Middle frontal gyrus (tissue), 1 donor: Measurements from ENCODE around the gene CC2D1A.

Experiments
- DNase-seq: peaks from one replicate; pipeline ENCODE4 v3.0.0-alpha.2; 2015; ENCODE audit warnings: low spot score; ENCODE audit errors: extremely low spot score

The CC2D1A gene

DNA sequence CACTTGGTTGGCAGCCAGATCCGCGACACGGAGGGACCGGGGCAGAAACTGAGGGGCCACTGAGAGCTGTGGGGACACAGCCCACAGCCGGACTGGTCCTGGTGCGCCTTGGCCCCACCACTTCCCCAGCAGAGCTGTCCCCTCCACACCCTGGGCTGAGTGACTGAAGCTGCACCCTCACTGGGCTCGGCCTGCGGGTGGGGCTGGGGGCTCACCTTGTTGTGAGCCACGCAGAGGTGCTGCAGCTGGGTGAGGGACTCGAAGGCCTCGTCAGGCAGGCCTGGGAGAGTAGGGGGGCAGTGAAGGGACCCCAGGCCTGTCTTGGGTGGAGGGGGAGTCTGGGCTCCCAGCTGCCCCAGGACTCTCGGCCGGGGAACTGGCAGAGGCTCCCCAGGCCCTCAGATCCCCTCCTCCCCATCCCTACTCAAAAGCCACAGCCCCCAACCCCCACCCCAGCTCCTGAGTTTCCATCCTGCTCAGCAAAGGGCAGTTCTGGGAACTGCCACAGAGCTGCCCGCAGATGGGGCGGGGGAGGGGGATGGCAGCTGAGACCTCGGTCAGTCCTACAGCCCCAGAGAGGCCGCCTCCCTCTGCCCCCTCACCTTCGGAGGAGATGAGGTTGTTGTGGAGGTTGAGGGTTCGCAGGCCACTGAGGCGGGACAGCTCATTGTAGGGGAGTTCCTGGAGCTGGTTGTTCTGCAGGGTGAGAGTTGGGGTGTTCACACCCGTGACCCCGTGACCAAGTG is 29.9 kb downstream of the CC2D1A start:
- DNase-seq = no peak

DNA sequence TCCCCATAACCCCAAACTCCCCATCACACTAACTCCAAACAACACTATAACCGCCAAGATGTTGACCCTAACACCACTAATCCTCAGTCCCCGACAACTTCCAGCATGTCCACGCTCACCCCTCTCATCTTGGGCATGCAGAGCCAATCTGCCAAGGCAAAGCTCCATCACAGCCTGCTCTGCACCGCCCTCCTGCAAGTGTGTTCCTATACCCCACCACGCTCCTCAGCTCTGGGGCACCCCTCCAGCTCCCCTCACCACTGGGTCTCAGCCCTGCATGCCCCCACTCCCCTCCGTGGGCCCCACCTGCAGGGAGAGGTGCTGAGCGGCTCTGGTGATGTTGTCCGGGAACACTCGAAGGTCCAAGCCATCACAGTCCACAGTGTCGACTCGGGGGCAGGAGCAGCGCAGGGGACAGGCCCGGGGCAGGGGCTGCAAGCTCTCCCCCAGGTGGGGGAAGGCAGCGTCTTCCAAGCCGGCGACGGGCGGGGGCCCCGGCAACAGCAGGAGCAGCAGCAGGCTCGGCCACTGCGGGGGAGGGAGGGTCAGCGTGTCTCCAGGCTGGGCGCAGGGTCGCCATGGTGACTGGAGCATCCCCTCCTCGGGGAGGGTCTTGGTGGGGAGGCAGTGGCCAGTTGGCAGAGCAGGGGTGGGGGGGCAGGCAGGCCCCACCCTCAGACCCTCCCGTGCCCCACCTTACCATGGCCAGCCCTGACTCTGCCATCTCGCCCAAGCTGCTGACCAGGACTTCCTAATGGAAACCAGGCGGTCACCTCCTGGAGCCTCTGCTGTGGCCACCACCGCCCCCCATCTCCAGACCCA is 31.7 kb downstream of the CC2D1A start:
- no peak for DNase-seq

DNA sequence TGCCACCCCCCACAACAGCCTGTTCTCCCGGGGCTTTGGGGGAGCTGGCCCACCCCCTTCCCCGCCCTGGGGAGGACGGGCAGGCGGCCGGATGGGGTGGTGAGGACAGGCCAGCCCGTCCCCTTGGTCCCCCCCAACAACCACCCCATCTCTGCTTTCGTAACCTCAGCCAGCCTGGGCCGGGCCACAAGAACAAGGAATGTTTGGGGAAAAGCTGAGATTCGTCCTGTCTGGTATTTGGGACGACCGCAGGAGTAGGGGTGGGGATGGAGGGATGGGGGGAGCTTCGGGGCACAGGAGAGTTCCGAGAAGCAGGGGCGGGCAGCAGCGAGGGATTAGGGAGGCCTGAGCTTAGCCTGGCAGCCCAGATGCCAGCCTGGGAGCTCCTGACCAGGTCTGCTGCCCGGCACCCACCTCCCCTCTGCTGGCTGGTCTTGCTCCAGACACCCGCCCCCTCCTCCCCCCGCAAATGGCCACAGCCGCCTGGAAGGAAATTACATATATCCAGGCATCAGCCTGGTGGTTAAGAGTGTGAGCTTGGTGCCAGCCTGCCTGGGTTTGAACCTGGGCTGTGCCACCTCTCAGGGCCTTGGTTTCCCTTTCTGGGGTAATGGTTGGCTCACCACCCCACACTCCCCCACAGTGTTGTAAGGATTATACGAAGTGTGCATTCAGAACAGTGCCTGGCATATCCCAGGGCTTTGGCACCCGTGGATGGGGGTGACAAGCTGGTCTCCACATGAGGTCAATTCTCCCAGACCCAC is 32.5 kb downstream of the CC2D1A start, which contains the start of gene PODNL1:
Gene PODNL1 (minus strand): TSS at position 117 of the 764 bp plus-strand sequence. CDS start 236 bp downstream, outside the sequence.
- DNase-seq = no peak

DNA sequence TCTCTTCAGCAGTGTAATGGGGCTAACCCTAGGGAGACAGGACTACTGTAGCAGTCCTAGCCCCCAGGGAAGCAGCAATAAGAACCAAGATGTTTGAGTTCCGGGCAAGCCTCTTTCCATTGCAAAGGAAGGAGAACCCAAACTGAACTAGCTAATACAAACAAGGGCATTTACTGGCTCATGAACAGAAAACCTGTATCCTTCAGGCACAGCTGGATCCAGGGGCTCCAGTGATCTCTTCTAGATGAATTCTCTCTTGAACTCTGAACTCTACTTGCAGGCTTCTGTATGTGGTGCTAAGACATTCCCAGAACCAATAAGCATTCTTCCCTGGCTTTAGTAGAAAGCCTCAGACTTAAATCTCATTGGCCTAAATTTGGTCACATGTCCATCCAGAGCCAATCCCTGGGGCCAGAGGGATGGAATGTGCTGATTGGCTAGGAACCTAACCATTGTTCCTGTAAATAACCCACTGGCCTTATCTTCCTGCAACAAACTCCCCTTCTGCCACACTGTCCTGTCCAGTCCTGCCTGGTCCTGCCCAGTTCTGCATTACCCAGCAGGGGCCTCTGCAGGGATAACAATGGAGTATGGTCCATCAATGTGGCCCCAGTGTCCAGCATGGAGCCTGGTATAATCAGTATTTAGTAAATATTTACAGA is 36.2 kb downstream of the CC2D1A start:
- DNase-seq = no peak

DNA sequence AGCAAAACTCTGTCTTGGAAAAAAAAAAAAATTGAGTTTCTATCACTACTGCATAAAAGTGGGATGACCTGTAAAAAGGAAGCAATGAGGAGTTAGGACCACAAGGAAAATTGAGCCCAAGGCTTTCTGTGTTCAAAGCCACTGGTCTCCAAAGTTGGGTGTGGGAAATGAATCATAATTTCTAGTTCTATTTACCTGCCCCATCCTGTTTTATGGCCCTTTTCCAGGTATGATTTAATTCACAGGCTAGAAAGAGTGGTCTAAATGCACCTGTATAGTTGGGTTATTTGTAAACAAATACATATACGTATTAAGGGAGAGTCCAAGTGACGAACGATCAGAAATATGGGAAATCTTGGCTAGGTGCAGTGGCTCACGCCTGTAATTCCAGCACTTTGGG is 40.4 kb downstream of the CC2D1A start:
- no peak for DNase-seq

DNA sequence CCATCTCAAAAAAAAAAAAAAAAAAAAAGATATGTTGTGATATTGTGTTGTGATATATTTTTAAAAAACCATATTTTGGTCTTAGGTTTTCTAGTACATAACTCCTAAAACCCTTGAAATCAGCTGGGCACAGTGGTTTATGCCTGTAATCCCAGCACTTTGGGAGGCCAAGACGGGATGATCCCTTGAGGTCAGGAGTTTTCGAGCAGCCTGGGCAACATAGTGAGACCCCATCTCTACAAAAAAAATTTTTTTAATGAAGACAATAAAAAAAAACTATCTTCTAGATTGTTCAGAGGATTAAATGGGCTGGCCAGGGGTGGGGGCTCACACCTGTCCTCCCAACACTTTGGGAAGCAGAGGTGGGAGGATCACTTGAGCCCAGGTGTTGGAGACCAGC is 45.0 kb downstream of the CC2D1A start:
- no peak for DNase-seq

DNA sequence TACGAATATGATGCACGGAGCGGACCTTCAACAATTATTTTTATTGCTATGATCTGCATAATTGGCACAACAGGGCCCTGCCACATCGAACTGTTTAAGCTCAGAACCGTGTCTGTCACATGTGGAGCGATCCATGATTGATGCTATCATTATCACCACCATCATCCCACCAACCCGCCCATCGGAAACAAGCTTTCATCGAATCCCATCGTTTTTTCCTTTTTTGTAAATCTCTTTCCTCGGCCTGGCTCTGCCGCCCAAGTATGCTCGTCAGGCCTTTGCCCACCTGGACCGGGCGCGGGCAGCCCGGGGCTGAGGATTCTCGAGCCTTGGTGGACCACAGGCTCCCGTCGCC is 45.8 kb downstream of the CC2D1A start:
- no peak for DNase-seq

DNA sequence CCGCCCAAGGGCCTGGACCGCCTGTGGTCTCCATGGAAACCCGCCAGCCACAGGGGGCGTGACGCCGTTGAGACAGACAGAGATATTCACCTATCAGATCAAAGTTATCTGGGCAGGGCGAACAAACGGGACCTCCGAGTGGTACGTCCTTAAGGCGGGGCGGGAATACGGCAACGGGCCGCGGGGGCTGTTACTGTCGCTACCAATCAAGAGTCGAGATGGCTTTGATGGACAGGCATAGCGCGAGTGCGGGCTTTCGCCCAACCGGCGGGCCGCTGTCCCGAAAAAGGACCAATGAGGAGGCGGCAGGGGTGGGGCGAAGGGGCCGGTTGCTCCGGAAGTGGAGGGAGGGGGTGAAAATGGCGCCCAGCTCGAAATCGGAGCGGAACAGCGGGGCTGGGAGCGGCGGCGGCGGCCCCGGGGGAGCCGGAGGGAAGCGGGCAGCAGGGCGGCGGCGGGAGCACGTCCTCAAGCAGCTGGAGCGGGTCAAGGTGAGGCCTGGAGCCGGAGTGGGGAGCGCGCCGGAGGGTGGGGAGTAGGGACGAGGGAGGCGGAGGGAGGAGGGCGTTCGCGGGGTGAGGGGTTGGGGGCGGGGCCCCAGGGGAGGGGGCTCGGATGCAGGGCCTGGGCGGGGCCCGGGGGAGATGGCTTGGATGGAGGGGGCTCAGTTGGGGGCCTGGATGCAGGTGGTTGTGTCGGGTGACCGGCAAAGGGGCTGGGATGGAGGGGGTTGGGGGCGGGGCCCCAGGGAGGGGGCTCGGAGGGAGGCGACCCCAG is 46.3 kb downstream of the CC2D1A start, which contains the start of gene DCAF15:
Gene DCAF15 (plus strand): TSS at position 356 of the 777 bp plus-strand sequence. CDS start 4 bp downstream, at position 360.
- peak; percentile 95 for DNase-seq

DNA sequence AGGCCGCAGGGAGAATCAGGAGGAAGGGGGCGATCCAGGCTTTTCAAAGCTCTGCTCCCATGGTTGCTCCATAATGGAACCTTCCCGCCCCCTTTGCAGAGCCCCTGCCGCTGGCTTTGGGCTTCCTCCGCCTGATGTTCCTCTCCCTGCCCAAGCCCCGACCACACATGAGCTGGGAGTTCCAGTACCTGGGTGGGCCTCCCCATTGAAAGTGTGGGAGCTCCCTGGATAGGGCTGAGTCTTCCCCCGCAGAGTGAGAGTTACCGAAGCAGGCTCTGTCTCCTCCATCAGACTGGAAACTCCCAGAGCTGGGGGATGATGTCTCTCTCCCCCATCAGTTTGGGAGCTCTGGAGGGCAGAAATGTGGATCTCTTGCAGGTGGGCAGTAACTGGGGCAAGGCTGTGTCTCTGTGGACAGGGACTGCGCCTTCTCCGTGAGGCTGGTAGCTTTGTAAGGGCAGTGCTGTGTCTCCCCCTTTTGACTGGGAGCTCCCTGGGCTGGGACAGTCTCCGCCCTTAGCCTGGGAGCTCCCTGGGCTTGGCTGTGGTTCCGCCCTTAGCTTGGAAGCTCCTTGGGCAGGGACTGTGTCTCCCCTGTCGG is 47.0 kb downstream of the CC2D1A start:
- no peak for DNase-seq

DNA sequence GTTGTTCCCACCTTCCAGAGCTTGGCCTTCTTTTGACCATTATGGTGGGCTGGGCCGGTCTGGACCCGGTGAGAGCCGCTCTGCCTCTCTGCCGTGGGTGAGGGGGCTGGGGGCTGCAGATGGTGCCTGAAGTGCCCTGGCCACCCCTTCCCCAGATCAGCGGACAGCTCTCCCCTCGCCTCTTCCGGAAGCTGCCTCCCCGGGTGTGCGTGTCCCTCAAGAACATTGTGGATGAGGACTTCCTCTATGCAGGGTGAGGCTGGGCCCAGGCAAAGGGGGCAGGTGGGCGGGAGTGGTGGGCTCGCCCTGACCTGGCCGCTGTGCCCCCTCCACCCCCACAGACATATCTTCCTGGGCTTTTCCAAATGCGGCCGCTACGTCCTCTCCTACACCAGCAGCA is 48.2 kb downstream of the CC2D1A start:
- no peak for DNase-seq

DNA sequence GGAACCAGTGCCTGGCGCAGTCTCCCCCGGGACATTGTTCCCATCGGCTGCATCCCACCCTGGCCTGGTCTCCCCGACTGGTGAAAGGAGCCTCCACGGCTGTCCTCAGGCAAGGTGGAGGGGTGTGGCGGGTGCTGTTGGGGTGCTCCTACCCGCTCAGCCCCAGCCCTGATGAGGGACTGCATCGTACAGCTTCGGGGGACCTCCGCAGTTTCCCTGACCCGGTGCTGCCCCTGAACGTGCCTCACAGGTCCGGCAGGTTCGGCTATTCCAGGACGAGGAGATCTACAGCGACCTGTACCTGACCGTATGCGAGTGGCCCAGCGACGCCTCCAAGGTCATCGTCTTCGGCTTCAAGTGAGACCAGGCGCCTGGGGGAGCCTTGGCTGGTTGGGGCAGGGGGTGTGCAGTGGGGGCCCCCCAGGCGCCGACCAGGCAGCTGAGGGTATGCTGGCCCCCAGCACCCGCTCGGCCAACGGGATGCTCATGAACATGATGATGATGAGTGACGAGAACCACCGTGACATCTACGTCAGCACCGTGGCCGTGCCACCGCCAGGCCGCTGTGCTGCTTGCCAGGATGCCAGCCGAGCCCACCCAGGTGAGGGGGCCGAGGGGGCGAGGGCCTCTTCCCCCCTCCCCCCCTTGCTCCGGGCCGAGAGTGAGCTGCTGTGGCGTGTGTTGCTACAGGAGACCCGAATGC is 49.8 kb downstream of the CC2D1A start:
- DNase-seq = no peak

DNA sequence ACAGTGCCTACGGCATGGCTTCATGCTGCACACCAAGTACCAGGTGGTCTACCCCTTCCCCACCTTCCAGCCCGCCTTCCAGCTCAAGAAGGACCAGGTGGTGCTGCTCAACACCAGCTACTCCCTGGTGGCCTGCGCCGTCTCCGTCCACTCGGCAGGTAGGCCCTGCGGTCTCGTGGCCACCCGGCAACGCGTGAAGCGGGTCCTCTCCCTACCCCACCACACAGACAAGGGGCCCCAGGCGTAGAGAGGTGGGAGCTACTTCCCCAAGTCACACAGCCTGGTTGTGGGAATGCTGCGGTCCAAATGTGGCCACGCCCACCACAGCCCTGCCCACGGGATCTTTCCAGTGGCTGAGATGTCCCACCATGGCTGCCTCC is 50.4 kb downstream of the CC2D1A start:
- DNase-seq = no peak

DNA sequence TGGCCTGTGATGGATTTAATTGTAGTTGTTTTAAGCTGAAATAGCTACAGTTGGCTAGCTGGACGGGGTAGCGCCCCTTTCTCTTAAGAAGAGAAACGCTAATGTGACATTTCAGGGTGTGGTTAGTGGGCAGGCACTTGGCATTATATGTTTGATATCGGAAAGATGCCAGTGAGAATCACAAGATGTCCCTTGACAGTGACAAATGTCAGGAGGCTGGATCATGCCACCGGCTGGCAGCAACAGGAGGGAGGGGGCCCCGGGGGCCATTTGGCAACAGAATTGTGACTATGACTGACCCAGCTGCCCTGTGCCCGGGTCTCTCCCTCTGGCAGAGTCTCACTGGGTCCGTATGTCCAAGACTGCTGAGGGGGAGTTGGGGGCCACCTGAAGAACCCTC is 51.0 kb downstream of the CC2D1A start:
- no peak for DNase-seq

DNA sequence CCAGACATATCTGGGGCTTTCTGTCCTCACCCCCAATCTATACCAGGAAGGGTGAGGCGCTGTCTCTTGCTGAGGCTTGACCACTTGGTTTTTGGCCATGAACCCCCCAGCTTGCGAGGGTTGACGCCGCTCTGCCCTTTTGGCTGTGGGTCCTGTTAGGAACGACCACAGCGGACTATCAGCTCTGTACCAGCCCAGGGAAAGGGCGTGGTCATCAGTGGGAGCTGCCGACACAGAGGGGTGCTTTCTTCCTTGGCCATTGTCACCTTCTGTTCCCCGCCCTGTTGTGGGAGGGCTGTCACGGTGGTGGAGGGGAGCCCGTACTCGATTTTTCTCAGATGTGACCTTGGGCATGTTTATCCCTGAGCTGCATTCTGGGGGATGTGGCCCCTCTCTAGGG is 52.0 kb downstream of the CC2D1A start:
- no peak for DNase-seq

DNA sequence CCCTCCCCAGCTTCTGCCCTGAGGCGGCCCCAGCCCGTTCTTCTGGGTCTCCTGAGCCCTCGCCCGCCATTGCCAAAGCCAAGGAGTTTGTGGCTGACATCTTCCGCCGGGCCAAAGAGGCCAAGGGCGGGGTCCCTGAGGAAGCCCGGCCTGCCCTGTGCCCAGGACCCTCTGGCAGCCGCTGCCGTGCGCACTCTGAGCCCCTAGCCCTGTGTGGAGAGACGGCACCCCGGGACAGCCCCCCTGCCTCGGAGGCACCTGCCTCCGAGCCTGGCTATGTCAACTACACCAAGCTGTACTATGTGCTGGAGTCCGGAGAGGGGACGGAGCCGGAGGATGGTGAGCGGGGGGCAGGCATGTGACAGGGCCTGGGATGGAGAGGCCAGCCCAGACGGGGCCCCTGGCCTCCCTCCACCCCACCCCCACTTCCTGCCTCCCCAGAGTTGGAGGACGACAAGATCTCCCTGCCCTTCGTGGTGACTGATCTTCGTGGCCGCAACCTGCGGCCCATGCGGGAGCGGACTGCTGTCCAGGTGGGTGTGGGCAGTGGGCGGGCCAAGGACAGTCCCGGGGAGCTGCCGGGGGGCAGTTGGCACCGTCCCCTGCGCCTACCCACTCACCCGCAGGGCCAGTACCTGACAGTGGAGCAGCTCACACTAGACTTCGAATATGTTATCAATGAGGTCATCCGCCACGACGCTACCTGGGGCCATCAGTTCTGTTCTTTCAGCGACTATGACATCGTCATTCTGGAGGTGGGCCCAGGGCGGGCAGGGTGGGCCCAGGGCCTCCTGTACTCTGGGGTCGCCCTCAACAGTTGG is 53.4 kb downstream of the CC2D1A start:
- no peak for DNase-seq

DNA sequence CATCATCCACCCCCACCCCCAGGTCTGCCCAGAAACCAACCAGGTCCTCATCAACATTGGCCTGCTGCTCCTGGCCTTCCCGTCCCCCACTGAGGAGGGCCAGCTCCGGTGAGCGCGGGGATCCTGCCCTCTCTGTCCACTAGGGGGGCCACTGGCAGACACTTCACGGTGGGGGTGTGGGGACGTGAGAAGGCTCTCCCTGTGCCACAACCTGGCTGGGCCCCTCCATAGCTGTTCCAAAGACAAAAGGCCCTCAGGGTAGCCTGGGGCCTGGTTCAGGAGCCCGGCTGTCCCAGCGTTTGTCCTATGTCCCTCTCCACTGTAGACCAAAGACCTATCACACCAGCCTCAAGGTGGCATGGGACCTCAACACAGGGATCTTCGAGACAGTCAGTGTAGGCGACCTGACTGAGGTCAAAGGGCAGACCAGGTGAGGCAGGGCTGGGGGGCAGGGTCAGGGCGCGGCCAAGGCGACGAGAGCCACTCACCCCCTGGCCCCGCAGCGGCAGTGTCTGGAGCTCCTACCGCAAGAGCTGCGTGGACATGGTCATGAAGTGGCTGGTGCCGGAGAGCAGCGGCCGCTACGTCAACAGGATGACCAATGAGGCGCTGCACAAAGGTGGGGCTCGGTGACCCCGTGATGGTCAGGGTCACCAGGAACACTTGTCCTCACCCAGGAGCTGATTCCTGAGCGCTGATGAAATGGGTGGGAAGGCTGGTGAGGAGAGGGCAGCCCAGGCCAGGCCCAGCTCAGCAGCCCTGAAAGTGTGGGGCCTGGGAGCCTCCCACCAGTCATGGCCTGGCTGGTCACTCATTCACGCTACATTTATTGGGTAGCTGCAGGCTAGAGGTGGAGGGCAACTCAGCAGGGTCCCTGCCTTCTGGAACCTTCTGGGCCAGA is 54.2 kb downstream of the CC2D1A start:
- no peak for DNase-seq

DNA sequence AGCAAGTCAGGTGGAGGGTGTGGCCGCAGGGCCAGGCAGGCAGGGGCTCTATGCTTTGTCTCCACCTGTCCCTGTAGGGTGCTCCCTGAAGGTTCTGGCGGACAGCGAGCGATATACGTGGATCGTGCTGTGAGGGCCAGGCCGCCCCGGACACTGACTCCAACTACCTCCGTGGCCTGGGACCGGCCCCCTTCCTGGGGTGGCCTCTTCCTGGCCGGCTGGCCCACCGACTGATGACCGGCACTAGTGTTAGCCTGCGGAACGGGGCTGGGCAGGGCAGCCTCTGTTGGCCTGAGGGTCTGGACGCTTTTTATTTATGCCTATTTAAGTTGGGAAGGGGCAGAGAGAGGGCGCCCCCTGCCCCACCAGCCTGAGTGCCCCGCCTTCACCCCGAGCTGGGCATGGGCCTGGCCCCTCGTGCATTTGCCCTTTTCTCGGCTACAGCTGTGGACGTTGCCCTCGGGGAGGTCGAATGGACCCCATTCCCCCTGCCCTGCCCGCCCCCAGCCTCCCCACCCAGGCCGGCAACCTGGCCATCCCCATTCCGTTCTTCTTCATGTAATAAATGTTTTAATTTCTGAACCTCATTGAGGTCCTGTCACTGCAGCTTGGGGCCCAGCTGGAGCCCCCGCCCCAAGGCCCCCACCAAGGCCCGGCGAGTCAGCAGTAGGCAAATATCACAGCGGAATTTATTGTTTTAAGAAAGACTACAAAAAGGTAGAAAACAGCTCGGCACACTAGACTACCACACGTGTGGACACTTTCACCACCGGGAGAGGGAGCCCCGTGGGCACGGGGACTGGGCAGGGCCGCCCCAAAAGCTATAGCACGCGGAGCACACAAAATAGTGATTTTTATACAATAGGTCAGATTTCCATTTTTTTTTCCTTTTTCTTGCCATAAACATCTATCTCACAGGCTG is 55.1 kb downstream of the CC2D1A start:
- DNase-seq = no peak
